ENCODE measurements around the gene TTLL13. TPM values are rescaled to one million over a fixed set of nuclear protein-coding genes. Genes with fewer than 3 reads are reported as not detected.

TTLL13 gene
- total and polyA plus RNA-seq, 9 donors: 0.04 to 0.33 (median 0.13) TPM; not detected in 4

GRCh38 chr15:90217671-90218394 lies 31.5 kb upstream of the TTLL13 start:
- intact Hi-C loops (cut with DNase I): no loop called here
- Histone ChIP-seq H3K36me3 (no peaks in the 10 kb centered on the region), H3K9me3 (no peaks in the 10 kb centered on the region), H3K27ac (no peak overlapping the region), H3K4me3 (no peak overlapping the region), H3K27me3 (no peaks in the 10 kb centered on the region), H3K4me1 (ENCODE audit: insufficient read depth) (no peaks in the 10 kb centered on the region)
- TF ChIP-seq EP300 (IDR thresholded peaks at IDR 0.05) (no peak), CTCF (IDR thresholded peaks at IDR 0.05) (no peak), POLR2A (IDR thresholded peaks at IDR 0.05) (no peak)
- no peak for DNase-seq
- WGBS, 3 donors: 84 to 87% (median 85%) methylated on average over 9 of the region's 9 CpGs

GRCh38 chr15:90219421-90220141 lies 29.8 kb upstream of the TTLL13 start:
- WGBS, 3 donors: 72 to 73% (median 73%) methylated on average over 16 to 17 of the region's 17 CpGs
- no peak overlapping the region for H3K27ac ChIP-seq
- no peaks in the 10 kb centered on the region for H3K9me3 ChIP-seq
- no peaks in the 10 kb centered on the region for H3K36me3 ChIP-seq
- no peaks in the 10 kb centered on the region for H3K27me3 ChIP-seq
- TF ChIP-seq CTCF (IDR thresholded peaks at IDR 0.05) (peak; percentile 39 to 42 (median 41)), POLR2A (IDR thresholded peaks at IDR 0.05) (no peak)
- peak in 2 of 5 donors; percentile 40 to 66 for DNase-seq
- no peaks in the 10 kb centered on the region for H3K4me1 ChIP-seq (ENCODE audit: insufficient read depth)
- intact Hi-C loops (cut with DNase I): loop anchor here in 2 of 4 donors (10.0 kb wide), 3 partner anchors 135 to 325 kb away; partner anchors contain the start of gene AP3S2 (in 1 of the 2)
- H3K4me3 ChIP-seq: no peak overlapping the region

DNA sequence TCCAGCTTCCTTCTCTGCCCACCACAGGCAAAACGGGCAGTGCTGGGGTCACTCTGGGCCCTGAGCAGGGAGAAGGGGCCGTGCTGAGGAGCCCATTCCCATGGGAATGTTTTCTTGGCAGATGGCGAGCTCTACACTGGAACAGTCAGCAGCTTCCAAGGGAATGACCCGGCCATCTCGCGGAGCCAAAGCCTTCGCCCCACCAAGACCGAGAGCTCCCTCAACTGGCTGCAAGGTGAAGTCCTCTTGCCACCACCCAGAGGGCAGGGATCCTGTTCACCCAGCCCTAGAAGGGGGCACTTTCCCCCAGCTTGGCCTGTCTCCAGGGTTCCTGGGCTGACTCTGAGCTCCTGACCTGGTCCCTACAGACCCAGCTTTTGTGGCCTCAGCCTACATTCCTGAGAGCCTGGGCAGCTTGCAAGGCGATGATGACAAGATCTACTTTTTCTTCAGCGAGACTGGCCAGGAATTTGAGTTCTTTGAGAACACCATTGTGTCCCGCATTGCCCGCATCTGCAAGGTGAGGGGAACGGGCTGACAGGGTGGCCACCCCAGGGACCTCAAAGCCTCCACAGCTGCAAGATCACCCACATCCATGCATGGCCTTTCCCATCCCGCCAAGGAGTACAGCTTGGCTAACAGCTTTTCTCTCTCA lies 28.0 kb upstream of the TTLL13 start:
- intact Hi-C loops (cut with DNase I): loop anchor here in 2 of 4 donors (10.0 kb wide), 3 partner anchors 137 to 327 kb away; partner anchors contain the start of gene AP3S2 (in 1 of the 2)

More for the DNA sequence above, 28.0 kb upstream of the TTLL13 start:
- no peak overlapping the region for H3K4me3 ChIP-seq
- no peak for TF ChIP-seq EP300 (IDR thresholded peaks at IDR 0.05)
- peak; percentile 48 to 82 (median 56) for TF ChIP-seq CTCF (IDR thresholded peaks at IDR 0.05)
- TF ChIP-seq POLR2A (IDR thresholded peaks at IDR 0.05): no peak
- H3K36me3 ChIP-seq: no peaks in the 10 kb centered on the region
- WGBS, 3 donors: 35 to 52% (median 50%) methylated on average over 12 to 14 of the region's 14 CpGs
- no peaks in the 10 kb centered on the region for H3K9me3 ChIP-seq
- DNase-seq: peak; percentile 76 to 87 (median 84)
- H3K27ac ChIP-seq: peak overlapping the region in 1 of 2 donors; percentile 39
- no peaks in the 10 kb centered on the region for H3K27me3 ChIP-seq
- no peaks in the 10 kb centered on the region for H3K4me1 ChIP-seq (ENCODE audit: insufficient read depth)
